ENCODE data around the gene TEDDM1. TPM values are rescaled to one million over a fixed set of nuclear protein-coding genes. Genes with fewer than 3 reads are reported as not detected.

TEDDM1 gene
- total and polyA plus RNA-seq, 10 of the 15 experiments (the other 5 are each of a cell fraction or from before 2014, with no cell fraction given): 0.11 TPM; not detected in 9

DNA sequence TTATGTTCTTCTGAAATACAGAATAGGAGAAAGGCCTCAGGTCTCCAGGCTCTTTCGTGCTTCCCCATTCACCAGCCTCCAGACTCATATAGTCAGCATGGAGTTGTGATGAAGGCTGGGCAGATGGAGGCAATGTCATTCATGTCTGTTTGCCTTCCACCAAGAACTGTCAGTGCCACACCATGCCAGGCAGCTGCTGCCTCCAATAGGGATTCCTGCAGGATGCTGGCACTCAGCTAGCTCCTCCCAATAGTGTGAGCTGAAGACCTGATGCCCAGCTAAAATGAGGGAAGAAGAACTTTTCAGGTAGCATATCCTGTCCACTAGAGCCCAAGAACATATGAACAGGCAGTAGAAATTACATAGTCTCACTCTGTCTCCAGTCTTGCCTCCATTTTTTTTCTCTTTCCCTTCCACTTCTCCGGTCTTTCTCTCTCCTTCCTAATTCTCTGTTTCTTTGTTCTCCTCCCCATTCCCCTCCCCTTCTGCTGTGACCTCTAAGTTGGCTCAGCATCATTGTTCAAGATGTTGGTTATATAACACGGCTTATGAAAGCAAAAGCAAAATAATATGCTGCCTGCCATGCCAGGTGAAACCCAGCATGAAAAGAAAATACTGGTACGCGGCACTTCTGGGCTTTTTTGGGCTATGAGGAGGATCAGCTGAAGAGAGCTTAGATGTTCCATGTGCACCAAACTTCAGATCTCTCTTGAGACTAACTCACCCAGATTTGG, 26.2 kb downstream of the TEDDM1 start (continued):
- TF ChIP-seq, protein P1, sequence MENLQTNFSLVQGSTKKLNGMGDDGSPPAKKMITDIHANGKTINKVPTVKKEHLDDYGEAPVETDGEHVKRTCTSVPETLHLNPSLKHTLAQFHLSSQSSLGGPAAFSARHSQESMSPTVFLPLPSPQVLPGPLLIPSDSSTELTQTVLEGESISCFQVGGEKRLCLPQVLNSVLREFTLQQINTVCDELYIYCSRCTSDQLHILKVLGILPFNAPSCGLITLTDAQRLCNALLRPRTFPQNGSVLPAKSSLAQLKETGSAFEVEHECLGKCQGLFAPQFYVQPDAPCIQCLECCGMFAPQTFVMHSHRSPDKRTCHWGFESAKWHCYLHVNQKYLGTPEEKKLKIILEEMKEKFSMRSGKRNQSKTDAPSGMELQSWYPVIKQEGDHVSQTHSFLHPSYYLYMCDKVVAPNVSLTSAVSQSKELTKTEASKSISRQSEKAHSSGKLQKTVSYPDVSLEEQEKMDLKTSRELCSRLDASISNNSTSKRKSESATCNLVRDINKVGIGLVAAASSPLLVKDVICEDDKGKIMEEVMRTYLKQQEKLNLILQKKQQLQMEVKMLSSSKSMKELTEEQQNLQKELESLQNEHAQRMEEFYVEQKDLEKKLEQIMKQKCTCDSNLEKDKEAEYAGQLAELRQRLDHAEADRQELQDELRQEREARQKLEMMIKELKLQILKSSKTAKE (IDR thresholded peaks at IDR 0.05; ENCODE audit: low read depth, poor library complexity, severe bottlenecking): no peak
- TF ChIP-seq BRCA1 (IDR thresholded peaks at IDR 0.05; ENCODE audit: low read depth, low read length): no peak
- no peak for TF ChIP-seq MXI1 (IDR thresholded peaks at IDR 0.05; ENCODE audit: low read depth, low read length)
- TF ChIP-seq, protein P2, sequence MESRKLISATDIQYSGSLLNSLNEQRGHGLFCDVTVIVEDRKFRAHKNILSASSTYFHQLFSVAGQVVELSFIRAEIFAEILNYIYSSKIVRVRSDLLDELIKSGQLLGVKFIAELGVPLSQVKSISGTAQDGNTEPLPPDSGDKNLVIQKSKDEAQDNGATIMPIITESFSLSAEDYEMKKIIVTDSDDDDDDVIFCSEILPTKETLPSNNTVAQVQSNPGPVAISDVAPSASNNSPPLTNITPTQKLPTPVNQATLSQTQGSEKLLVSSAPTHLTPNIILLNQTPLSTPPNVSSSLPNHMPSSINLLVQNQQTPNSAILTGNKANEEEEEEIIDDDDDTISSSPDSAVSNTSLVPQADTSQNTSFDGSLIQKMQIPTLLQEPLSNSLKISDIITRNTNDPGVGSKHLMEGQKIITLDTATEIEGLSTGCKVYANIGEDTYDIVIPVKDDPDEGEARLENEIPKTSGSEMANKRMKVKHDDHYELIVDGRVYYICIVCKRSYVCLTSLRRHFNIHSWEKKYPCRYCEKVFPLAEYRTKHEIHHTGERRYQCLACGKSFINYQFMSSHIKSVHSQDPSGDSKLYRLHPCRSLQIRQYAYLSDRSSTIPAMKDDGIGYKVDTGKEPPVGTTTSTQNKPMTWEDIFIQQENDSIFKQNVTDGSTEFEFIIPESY (IDR thresholded peaks at IDR 0.05): no peak
- TF ChIP-seq TCF7 (IDR thresholded peaks at IDR 0.05; ENCODE audit: borderline replicate concordance): no peak
- no peak for TF ChIP-seq JUNB (IDR thresholded peaks at IDR 0.05)
- TF ChIP-seq, protein P3, sequence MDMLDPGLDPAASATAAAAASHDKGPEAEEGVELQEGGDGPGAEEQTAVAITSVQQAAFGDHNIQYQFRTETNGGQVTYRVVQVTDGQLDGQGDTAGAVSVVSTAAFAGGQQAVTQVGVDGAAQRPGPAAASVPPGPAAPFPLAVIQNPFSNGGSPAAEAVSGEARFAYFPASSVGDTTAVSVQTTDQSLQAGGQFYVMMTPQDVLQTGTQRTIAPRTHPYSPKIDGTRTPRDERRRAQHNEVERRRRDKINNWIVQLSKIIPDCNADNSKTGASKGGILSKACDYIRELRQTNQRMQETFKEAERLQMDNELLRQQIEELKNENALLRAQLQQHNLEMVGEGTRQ (IDR thresholded peaks at IDR 0.05; ENCODE audit: borderline replicate concordance, low read depth, low read length): no peak
- no peak for TF ChIP-seq GATAD2B (conservative IDR thresholded peaks at IDR 0.05; ENCODE audit: low read depth)
- TF ChIP-seq, protein P4, sequence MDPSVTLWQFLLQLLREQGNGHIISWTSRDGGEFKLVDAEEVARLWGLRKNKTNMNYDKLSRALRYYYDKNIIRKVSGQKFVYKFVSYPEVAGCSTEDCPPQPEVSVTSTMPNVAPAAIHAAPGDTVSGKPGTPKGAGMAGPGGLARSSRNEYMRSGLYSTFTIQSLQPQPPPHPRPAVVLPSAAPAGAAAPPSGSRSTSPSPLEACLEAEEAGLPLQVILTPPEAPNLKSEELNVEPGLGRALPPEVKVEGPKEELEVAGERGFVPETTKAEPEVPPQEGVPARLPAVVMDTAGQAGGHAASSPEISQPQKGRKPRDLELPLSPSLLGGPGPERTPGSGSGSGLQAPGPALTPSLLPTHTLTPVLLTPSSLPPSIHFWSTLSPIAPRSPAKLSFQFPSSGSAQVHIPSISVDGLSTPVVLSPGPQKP (IDR thresholded peaks at IDR 0.05; ENCODE audit: low read depth, low read length): no peak
- no peak for TF ChIP-seq POLR2A (IDR thresholded peaks at IDR 0.05; ENCODE audit: low read depth, low read length)
- TF ChIP-seq SIX5 (IDR thresholded peaks at IDR 0.05; ENCODE audit: low read depth, low read length, severe bottlenecking): no peak
- TF ChIP-seq TCF3 (IDR thresholded peaks at IDR 0.05; ENCODE audit: borderline replicate concordance, insufficient read depth, low read depth, low read length): no peak
- TF ChIP-seq KDM1A (IDR thresholded peaks at IDR 0.05; ENCODE audit: borderline replicate concordance): no peak
- no peak for TF ChIP-seq MTA3 (IDR thresholded peaks at IDR 0.05; ENCODE audit: borderline replicate concordance, low read length)
